T-helper 2 cell treated with Interferon-gamma antibody and Interleukin-4, amounts not matched to agents 100 ng/mL and 5 ng/mL, for 36 hours (primary cell): ENCODE data around the gene PLEKHA7. TPM values are rescaled to one million over a fixed set of nuclear protein-coding genes. Genes with fewer than 3 reads are reported as not detected.
"Not testable (repeated sequence)": the region's sequence is repeated elsewhere in the genome, so short reads cannot be mapped to it uniquely, and the experiment has no call there.

Source experiments
- intact Hi-C: fragments of 100-400 bp; cut with micrococcal nuclease; formaldehyde crosslinking; loops from one replicate; pipeline ENCODE4 v1.15.1; 2023
- total RNA-seq: library from RNA; stranded (reverse); gene quantifications from 2 replicates; pipeline ENCODE4 v1.2.3, GENCODE V29; 2022

Gene PLEKHA7
- total RNA-seq, 1 donor from 2014 or later = 2.1 TPM

- intact Hi-C loops = no loop called here
Observed at GRCh38 chr11:17008099-17008498, 6.1 kb downstream of the PLEKHA7 start.

- intact Hi-C loops = no loop called here
Observed at GRCh38 chr11:17005646-17006045, 8.6 kb downstream of the PLEKHA7 start.

- intact Hi-C loops = no loop called here
Observed at GRCh38 chr11:17004486-17005148, 9.6 kb downstream of the PLEKHA7 start.

GRCh38 chr11:17003426-17003825 lies 10.8 kb downstream of the PLEKHA7 start:
- intact Hi-C loops = no loop called here

GRCh38 chr11:17002543-17002942 lies 11.7 kb downstream of the PLEKHA7 start:
- intact Hi-C loops = no loop called here

- intact Hi-C loops = no loop called here
Observed at GRCh38 chr11:17001806-17002205, 12.4 kb downstream of the PLEKHA7 start.

GRCh38 chr11:17000987-17001386 lies 13.2 kb downstream of the PLEKHA7 start:
- intact Hi-C loops = no loop called here

GRCh38 chr11:17000253-17000652 lies 14.0 kb downstream of the PLEKHA7 start:
- intact Hi-C loops = not testable (repeated sequence)

GRCh38 chr11:16999116-16999515 lies 15.1 kb downstream of the PLEKHA7 start:
- intact Hi-C loops = no loop called here

- intact Hi-C loops = no loop called here
Observed at GRCh38 chr11:16997624-16998023, 16.6 kb downstream of the PLEKHA7 start.

GRCh38 chr11:16993495-16993894 lies 20.7 kb downstream of the PLEKHA7 start:
- intact Hi-C loops = no loop called here

GRCh38 chr11:16992846-16993245 lies 21.4 kb downstream of the PLEKHA7 start:
- intact Hi-C loops = no loop called here

GRCh38 chr11:16989554-16989953 lies 24.7 kb downstream of the PLEKHA7 start:
- intact Hi-C loops = loop anchor here (5.0 kb wide), 1 partner anchor 88 kb away; the partner anchor contains the start of gene RPS13

GRCh38 chr11:16987205-16987568 lies 27.0 kb downstream of the PLEKHA7 start:
- intact Hi-C loops = loop anchor here (5.0 kb wide), 1 partner anchor 90 kb away; the partner anchor contains the start of gene RPS13

- intact Hi-C loops = loop anchor here (5.0 kb wide), 1 partner anchor 91 kb away; the partner anchor contains the start of gene RPS13
Observed at GRCh38 chr11:16986434-16987204, 27.6 kb downstream of the PLEKHA7 start.

- intact Hi-C loops = loop anchor here (5.0 kb wide), 1 partner anchor 92 kb away; the partner anchor contains the start of gene RPS13
Observed at GRCh38 chr11:16985297-16985696, 28.9 kb downstream of the PLEKHA7 start.

- intact Hi-C loops = no loop called here
Observed at GRCh38 chr11:16984229-16984628, 30.0 kb downstream of the PLEKHA7 start.

- intact Hi-C loops = no loop called here
Observed at GRCh38 chr11:16982809-16983208, 31.4 kb downstream of the PLEKHA7 start.

GRCh38 chr11:16982256-16982671 lies 31.9 kb downstream of the PLEKHA7 start:
- intact Hi-C loops = no loop called here

- intact Hi-C loops = no loop called here
Observed at GRCh38 chr11:16981651-16982194, 32.5 kb downstream of the PLEKHA7 start.

- intact Hi-C loops = no loop called here
Observed at GRCh38 chr11:16979703-16980622, 34.3 kb downstream of the PLEKHA7 start.
